WTC11 (cell line): ENCODE measurements around the gene PDXK. TPM values are rescaled to one million over a fixed set of nuclear protein-coding genes. Genes with fewer than 3 reads are reported as not detected.
"Not testable (repeated sequence)": the region's sequence is repeated elsewhere in the genome, so short reads cannot be mapped to it uniquely, and the experiment has no call there.

ENCODE experiments used
- ATAC-seq: fragments of 200-7000 bp; cut with Tn5 transposase; 2 replicates; pipeline ENCODE4 v1.10.0; 2021; ENCODE audit warnings: mild to moderate bottlenecking, moderate library complexity
- CTCF ChIA-PET: fragments of 300-600 bp; sonication (Branson Sonifier 250); formaldehyde crosslinking; loops from one replicate; lab custom pipeline; 2021; ENCODE audit warnings: antibody characterized with exemption; lab: Charles Lee
- POLR2A ChIA-PET: fragments of 350-600 bp; sonication (Branson Sonifier 250); formaldehyde crosslinking; loops from one replicate; lab custom pipeline; 2021; ENCODE audit warnings: antibody characterized with exemption; lab: Charles Lee
- DNase-seq: peaks from one replicate; pipeline ENCODE4 v3.0.0; 2021; ENCODE audit warnings: low spot score
- H3K27ac Mint-ChIP-seq: 2 replicates; pipeline ENCODE4 v1.8.0; 2021; ENCODE audit warnings: mixed read lengths
- H3K27me3 Mint-ChIP-seq: 2 replicates; pipeline ENCODE4 v1.8.0; 2021; ENCODE audit warnings: low read depth, mild to moderate bottlenecking, moderate library complexity, mixed read lengths
- H3K36me3 Mint-ChIP-seq: 2 replicates; pipeline ENCODE4 v1.8.0; 2021; ENCODE audit warnings: mixed read lengths
- H3K4me1 Mint-ChIP-seq: 2 replicates; pipeline ENCODE4 v1.8.0; 2022; ENCODE audit warnings: mixed read lengths
- H3K4me3 Mint-ChIP-seq: 2 replicates; pipeline ENCODE4 v1.8.0; 2021; ENCODE audit warnings: mild to moderate bottlenecking, moderate library complexity, mixed read lengths
- H3K9me3 Mint-ChIP-seq: 2 replicates; pipeline ENCODE4 v1.8.0; 2021; ENCODE audit warnings: mixed read lengths
- AFF4 ChIP-seq: sonication (generic); formaldehyde crosslinking; IDR thresholded peaks from 2 replicates; pipeline ENCODE4 v1.8.1; 2023; ENCODE audit warnings: mild to moderate bottlenecking, missing genetic modification reagents, borderline replicate concordance
- CBFB ChIP-seq: sonication (generic); formaldehyde crosslinking; IDR thresholded peaks from 2 replicates; pipeline ENCODE4 v1.8.1; 2022; ENCODE audit warnings: mild to moderate bottlenecking, low read depth, missing genetic modification reagents
- CREM ChIP-seq: sonication (generic); formaldehyde crosslinking; IDR thresholded peaks from 2 replicates; pipeline ENCODE4 v1.8.1; 2022; ENCODE audit warnings: mild to moderate bottlenecking, missing genetic modification reagents, moderate library complexity
- E2F4 ChIP-seq: sonication (generic); formaldehyde crosslinking; IDR thresholded peaks from 2 replicates; pipeline ENCODE4 v1.8.1; 2022; ENCODE audit warnings: low read depth, mild to moderate bottlenecking, moderate library complexity, missing genetic modification reagents, borderline replicate concordance
- FOXP1 ChIP-seq: sonication (generic); formaldehyde crosslinking; IDR thresholded peaks from 2 replicates; pipeline ENCODE4 v1.8.0; 2022; ENCODE audit warnings: missing genetic modification reagents, mild to moderate bottlenecking, moderate library complexity, borderline replicate concordance
- JAZF1 ChIP-seq: fragments of 250-450 bp; sonication (Bioruptor Pico); IDR thresholded peaks from 2 replicates; pipeline ENCODE4 v1.9.0; 2021; ENCODE audit warnings: moderate library complexity, mild to moderate bottlenecking, inconsistent platforms
- MXD4 ChIP-seq: fragments of 250-450 bp; sonication (Bioruptor Pico); IDR thresholded peaks from 2 replicates; pipeline ENCODE4 v1.8.0; 2021; ENCODE audit warnings: mild to moderate bottlenecking, moderate library complexity, borderline replicate concordance
- NR3C1 ChIP-seq: sonication (generic); formaldehyde crosslinking; conservative IDR thresholded peaks from 2 replicates; pipeline ENCODE4 v1.8.1; 2023; ENCODE audit warnings: low read depth, mild to moderate bottlenecking, missing genetic modification reagents
- PRDM15 ChIP-seq: sonication (generic); formaldehyde crosslinking; IDR thresholded peaks from 2 replicates; pipeline ENCODE4 v1.8.0; 2022; ENCODE audit warnings: missing genetic modification reagents
- SMAD3 ChIP-seq: sonication (generic); formaldehyde crosslinking; IDR thresholded peaks from 2 replicates; pipeline ENCODE4 v1.8.0; 2022; ENCODE audit warnings: missing genetic modification reagents, mild to moderate bottlenecking, borderline replicate concordance
- SOX15 ChIP-seq: fragments of 250-450 bp; sonication (Bioruptor Pico); IDR thresholded peaks from 2 replicates; pipeline ENCODE4 v1.9.0; 2021; ENCODE audit warnings: mild to moderate bottlenecking
- TP53 ChIP-seq: sonication (generic); formaldehyde crosslinking; IDR thresholded peaks from 2 replicates; pipeline ENCODE4 v1.8.1; 2023; ENCODE audit warnings: mild to moderate bottlenecking, missing genetic modification reagents
- ZNF263 ChIP-seq: sonication (generic); formaldehyde crosslinking; IDR thresholded peaks from 2 replicates; pipeline ENCODE4 v1.8.1; 2022; ENCODE audit warnings: low read depth, mild to moderate bottlenecking, moderate library complexity, missing genetic modification reagents
- ZNF416 ChIP-seq: fragments of 250-450 bp; sonication (Bioruptor Pico); IDR thresholded peaks from 2 replicates; pipeline ENCODE4 v1.9.0; 2021; ENCODE audit warnings: mild to moderate bottlenecking, inconsistent platforms
- total RNA-seq: library from RNA; stranded (reverse); gene quantifications from 3 replicates; pipeline ENCODE4 v1.2.3, GENCODE V29; 2021

Gene PDXK
- total RNA-seq, 1 experiment from 2014 or later, result 120 TPM

- TF ChIP-seq ZNF263 (CRISPR knock-in tag) (no peak), CBFB (no peak), MXD4 (no peak), TP53 (no peak), FOXP1 (no peak), SOX15 (no peak), NR3C1 (CRISPR knock-in tag) (no peak), PRDM15 (no peak), E2F4 (CRISPR knock-in tag) (no peak), JAZF1 (CRISPR knock-in tag) (no peak), ZNF416 (CRISPR knock-in tag) (no peak), AFF4 (CRISPR knock-in tag) (no peak), SMAD3 (CRISPR knock-in tag) (no peak), CREM (CRISPR knock-in tag) (no peak)
- no peaks in the 10 kb centered on the region for H3K36me3 Mint-ChIP-seq
- H3K9me3 Mint-ChIP-seq, result peaks cover 4% of the 10 kb centered on the region
- peak overlapping the region; percentile 88; the same call in 1 of the 2 replicates for H3K27ac Mint-ChIP-seq
- peaks cover 21% of the 10 kb centered on the region for H3K4me1 Mint-ChIP-seq
- H3K4me3 Mint-ChIP-seq, result no peak overlapping the region
- DNase-seq (no peak), ATAC-seq (peak; percentile 41)
- ChIA-PET POLR2A (no interaction called here), CTCF (interaction anchor here (4.1 kb wide), 1 partner anchor 16 kb away, joined by 31 read pairs; no protein-coding TSS in a partner anchor)
- H3K27me3 Mint-ChIP-seq, result peaks cover 3% of the 10 kb centered on the region
Measured at GRCh38 chr21:43712268-43712942, 6.5 kb upstream of the PDXK start.

GRCh38 chr21:43713123-43713522, 5.8 kb upstream of the PDXK start:
- DNase-seq, H3K9me3 Mint-ChIP-seq, H3K27me3 Mint-ChIP-seq, H3K4me3 Mint-ChIP-seq, H3K27ac Mint-ChIP-seq, ATAC-seq, H3K36me3 Mint-ChIP-seq: not testable (repeated sequence)
- POLR2A ChIA-PET, result interaction anchor here (0.6 to 0.7 kb wide), 2 partner anchors 70 to 419 kb away, joined by 3 to 6 read pairs; no protein-coding TSS in a partner anchor
- peaks cover 24% of the 10 kb centered on the region for H3K4me1 Mint-ChIP-seq
- CTCF ChIA-PET, result interaction anchor here (0.6 to 4.1 kb wide), 3 partner anchors 10 to 16 kb away, joined by 3 to 31 read pairs (median 3); no protein-coding TSS in a partner anchor
